K562 (cell line): ENCODE data around the gene KIAA0930. TPM values are rescaled to one million over a fixed set of nuclear protein-coding genes. Genes with fewer than 3 reads are reported as not detected.

Source experiments
- ATAC-seq: fragments of 200-7000 bp; cut with Tn5 transposase; 3 replicates; pipeline ENCODE4 v1.9.1; 2020; ENCODE audit warnings: moderate library complexity
- BruUV-seq: library from RNA; stranded (reverse); fragments of 400-500 nt; replicated peaks from 2 replicates; lab custom pipeline; 2021; lab: Mats Ljungman, UMichigan
- CTCF ChIA-PET: fragments of 300-600 bp; formaldehyde crosslinking; extraction: SDS; loops from one replicate; lab custom pipeline; 2021; ENCODE audit warnings: low intra/inter-chr PET ratio; lab: Yijun Ruan, JAX
- POLR2A ChIA-PET: fragments of 300-600, 350-650 bp; sonication (Branson Sonifier 250); formaldehyde crosslinking; extraction: SDS; loops from one replicate; lab custom pipeline; 2021; ENCODE audit warnings: antibody characterized with exemption, inconsistent platforms; lab: Yijun Ruan, JAX
- DNase-seq, 4 experiments: peaks; one replicate each; pipeline versions ENCODE4 v3.0.0 to v3.0.0-alpha.2; 2011 to 2018; ENCODE audit warnings: low spot score in 3 of 4, mixed read lengths in 3 of 4; ENCODE audit errors: extremely low read depth in 1 of 4
- FAIRE-seq: peaks from 2 replicates; lab custom pipeline; 2011; peaks lifted over from hg19 to GRCh38; lab: Jason Lieb, UNC
- H2AFZ ChIP-seq: 2 replicates; pipeline ENCODE4 v1.6.0; 2011; ENCODE audit warnings: low read depth, low read length, control low read depth, inconsistent platforms
- H3K27ac ChIP-seq: fragments of 200-600 bp; 3 replicates; pipeline ENCODE4 v1.8.0; 2011; ENCODE audit warnings: low read depth, mild to moderate bottlenecking, control low read depth, inconsistent platforms, low read length, moderate library complexity, mixed read lengths; ENCODE audit errors: extremely low read depth
- H3K27me3 ChIP-seq, 2 experiments: fragments of 300-600 bp in 1 of 2; 2 replicates in 1 of 2; 3 replicates in 1 of 2; pipeline versions ENCODE4 v1.6.0 to v1.8.0; 2011; ENCODE audit warnings: inconsistent platforms in 2 of 2, low read length in 2 of 2, mild to moderate bottlenecking in 1 of 2, mixed read lengths in 1 of 2, moderate library complexity in 1 of 2; ENCODE audit not compliant: control insufficient read depth in 2 of 2, insufficient read depth in 2 of 2
- H3K36me3 ChIP-seq: fragments of 300-600 bp; 3 replicates; pipeline ENCODE4 v1.8.0; 2011; ENCODE audit warnings: mild to moderate bottlenecking, low read length, inconsistent platforms; ENCODE audit not compliant: control insufficient read depth, insufficient read depth
- H3K4me1 ChIP-seq, 2 experiments: fragments of 200-600 bp in 1 of 2; replicated peaks in 1 of 2; 2 replicates in 1 of 2; 3 replicates in 1 of 2; pipeline versions ENCODE4 v1.5.1 to v1.8.0; 2011; ENCODE audit warnings: inconsistent platforms in 2 of 2, low read length in 2 of 2, mild to moderate bottlenecking in 1 of 2, mixed read lengths in 1 of 2, moderate library complexity in 1 of 2; ENCODE audit not compliant: control insufficient read depth in 2 of 2, insufficient read depth in 2 of 2
- H3K4me2 ChIP-seq: 2 replicates; pipeline ENCODE4 v1.6.1; 2011; ENCODE audit warnings: low read length, control low read depth, inconsistent platforms, mixed read lengths; ENCODE audit not compliant: insufficient read depth
- H3K4me3 ChIP-seq: fragments of 200-600 bp; sonication (generic), shearing (Covaris generic); 2 replicates; pipeline ENCODE4 v1.5.1; 2016; ENCODE audit warnings: control low read depth, inconsistent platforms
- H3K79me2 ChIP-seq: fragments of 200-600 bp; 3 replicates; pipeline ENCODE4 v1.8.0; 2011; ENCODE audit warnings: low read length, inconsistent platforms; ENCODE audit not compliant: control insufficient read depth, insufficient read depth
- H3K9ac ChIP-seq, 2 experiments: 2 replicates each; pipeline versions ENCODE4 v1.6.0 to v1.6.1; 2011; ENCODE audit warnings: low read depth in 2 of 2, low read length in 2 of 2, control low read depth in 1 of 2, inconsistent platforms in 1 of 2, mild to moderate bottlenecking in 1 of 2, mixed read lengths in 1 of 2; ENCODE audit not compliant: insufficient read depth in 1 of 2
- H3K9me1 ChIP-seq: one replicate; pipeline ENCODE4 v1.6.0; 2011; ENCODE audit warnings: inconsistent platforms, mild to moderate bottlenecking, low read length, moderate library complexity; ENCODE audit not compliant: control insufficient read depth, insufficient read depth
- H3K9me3 ChIP-seq: replicated peaks from 2 replicates; pipeline ENCODE4 v1.5.1; 2011; ENCODE audit warnings: low read depth, low read length, inconsistent platforms; ENCODE audit not compliant: control insufficient read depth, insufficient read depth
- H4K20me1 ChIP-seq: replicated peaks from 2 replicates; pipeline ENCODE4 v1.6.1; 2011; ENCODE audit warnings: low read length, inconsistent platforms, mixed read lengths; ENCODE audit not compliant: control insufficient read depth, insufficient read depth
- ZNF263 ChIP-seq: sonication (generic); formaldehyde crosslinking; IDR thresholded peaks from 2 replicates; pipeline ENCODE4 v1.8.0; 2022; ENCODE audit warnings: mild to moderate bottlenecking, missing genetic modification reagents, borderline replicate concordance
- WGBS: fragments of 100-300 bp; shearing (Covaris generic); methylation state at CpG from one replicate; pipeline ENCODE4 v1.1.6; 2016; ENCODE audit warnings: low coverage, mixed read lengths; ENCODE audit not compliant: insufficient coverage; ENCODE audit errors: missing lambda C conversion rate; 5-methylcytosine and 5-hydroxymethylcytosine counted together
- in situ Hi-C: fragments of 300-500 bp; cut with MboI; formaldehyde crosslinking; loops from 4 replicates; pipeline ENCODE4 v1.15.0; 2018; ENCODE audit warnings: inconsistent platforms, mixed read lengths
- intact Hi-C: fragments of 100-400 bp; cut with micrococcal nuclease; formaldehyde crosslinking; loops from 2 replicates; pipeline ENCODE4 v1.14.2; 2022
- polyA plus RNA-seq, 8 experiments: library from polyadenylated mRNA; depleted of rRNA in 4 of 8; stranded (reverse) in 5 of 8; unstranded in 3 of 8; fragments of >200 nt; fragmentation: Nextera tagmentation in 2 of 8; fragmentation: Illumina TruSeq in 1 of 8; extraction: Ambion mirVana in 2 of 8; extraction: Trizol in 1 of 8; gene quantifications; 2 replicates each; pipeline versions ENCODE4 v1.2.1 to v1.2.3, GENCODE V29; 2011 to 2014; ENCODE audit warnings: inconsistent platforms in 1 of 8, missing spikeins in 1 of 8
- total RNA-seq, 7 experiments: library from RNA; depleted of rRNA in 6 of 7; stranded (reverse); fragments of >200 nt in 6 of 7; fragmentation: Illumina TruSeq in 2 of 7; extraction: Trizol in 2 of 7; gene quantifications; 2 replicates each; pipeline versions ENCODE4 v1.2.1 to v1.2.3, GENCODE V29; 2011 to 2021; ENCODE audit warnings: low replicate concordance in 1 of 7
- TF ChIP-seq, protein P1 (sequence below), 3 experiments: fragments of 200-800 bp in 1 of 3; sonication (Bioruptor generic) in 1 of 3; sonication (generic) in 1 of 3; formaldehyde crosslinking in 1 of 3; IDR thresholded peaks; 2 replicates each; pipeline versions ENCODE4 v1.6.1 to v1.8.0; 2016 to 2022; ENCODE audit warnings: mild to moderate bottlenecking in 2 of 3, missing compliant biosample characterization in 2 of 3, missing genetic modification characterization in 2 of 3, missing genetic modification reagents in 1 of 3

The KIAA0930 gene
- total and polyA plus RNA-seq, 9 of the 15 experiments (the other 6 are each of a cell fraction or from before 2014, with no cell fraction given) = 0.24 to 12.1 (median 6.4) TPM

DNA sequence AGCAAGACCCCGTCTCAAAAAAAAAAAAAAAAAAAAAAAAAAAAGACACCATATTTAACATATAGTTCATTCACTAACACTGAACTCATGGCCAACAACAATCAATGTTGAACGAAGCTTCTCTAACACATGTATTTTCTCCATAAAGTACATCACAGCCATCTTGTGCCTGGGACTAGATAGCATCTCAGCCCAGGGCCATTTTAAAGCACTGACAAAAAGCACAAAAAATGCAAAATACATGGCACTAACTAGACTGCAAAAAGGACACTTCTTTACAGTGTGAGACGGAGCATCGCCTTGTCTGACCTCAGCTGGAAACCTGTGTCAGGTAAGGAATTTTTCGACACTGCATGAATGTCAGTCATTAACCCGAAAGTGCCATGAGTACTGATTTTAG lies 23.3 kb downstream of the KIAA0930 start:
- Histone ChIP-seq H3K4me2 (no peak overlapping the region), H3K4me1 (peaks cover 0 to 18% of the 10 kb centered on the region in 2 experiments; a peak in 3 of 5 replicates), H3K9me1 (no peaks in the 10 kb centered on the region), H3K9me3 (no peaks in the 10 kb centered on the region), H3K36me3 (no peaks in the 10 kb centered on the region), H3K79me2 (no peaks in the 10 kb centered on the region), H3K9ac (no peak overlapping the region), H3K27ac (no peak overlapping the region), H3K4me3 (no peak overlapping the region), H3K27me3 (peaks cover 0 to 19% of the 10 kb centered on the region in 2 experiments; a peak in 2 of 5 replicates), H4K20me1 (peaks cover 17% of the 10 kb centered on the region; the same call in 1 of the 2 replicates), H2AFZ (no peak overlapping the region)
- in situ Hi-C loops (no loop called here), intact Hi-C loops (no loop called here)
- TF ChIP-seq ZNF263 (CRISPR knock-in tag) = no peak
- TF ChIP-seq, protein P1, sequence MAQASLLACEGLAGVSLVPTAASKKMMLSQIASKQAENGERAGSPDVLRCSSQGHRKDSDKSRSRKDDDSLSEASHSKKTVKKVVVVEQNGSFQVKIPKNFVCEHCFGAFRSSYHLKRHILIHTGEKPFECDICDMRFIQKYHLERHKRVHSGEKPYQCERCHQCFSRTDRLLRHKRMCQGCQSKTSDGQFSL (CRISPR knock-in tag; IDR thresholded peaks at IDR 0.05) = no peak
- TF ChIP-seq, protein P1 (tag; IDR thresholded peaks at IDR 0.05) = no peak
- no peak for FAIRE-seq
- no peak for ATAC-seq
- ChIA-PET POLR2A (interaction anchor here (0.7 to 1.0 kb wide), 2 partner anchors 20 to 116 kb away, joined by 3 read pairs; no protein-coding TSS in a partner anchor), CTCF (no interaction called here)
- 19% methylated on average over 5 of the region's 6 CpGs for WGBS
- no TSS peak for BruUV-seq
- DNase-seq = no peak
